Esophagus muscularis mucosa (tissue), 4 donors: ENCODE data around the gene C2orf42.
"Not testable (repeated sequence)": the region's sequence is repeated elsewhere in the genome, so short reads cannot be mapped to it uniquely, and the experiment has no call there.

Source experiments
- EP300 ChIP-seq: sonication (generic); formaldehyde crosslinking; IDR thresholded peaks from one replicate; pipeline ENCODE4 v1.6.1; 2017; ENCODE audit warnings: antibody characterized with exemption
- POLR2A ChIP-seq: fragments of 450-650 bp; IDR thresholded peaks from one replicate; pipeline ENCODE4 v1.6.1; 2017; ENCODE audit warnings: antibody characterized with exemption, moderate library complexity, mild to moderate bottlenecking, low read depth
- POLR2AphosphoS5 ChIP-seq, 2 donors: sonication (generic); formaldehyde crosslinking; IDR thresholded peaks; one replicate each; pipeline ENCODE4 v1.6.1; 2017; ENCODE audit warnings: antibody characterized with exemption in 2 of 2
- TF ChIP-seq, protein P1 (sequence below), 3 experiments: fragments of 200-600 bp in 2 of 3; fragments of 450-650 bp in 1 of 3; sonication (generic) in 2 of 3; IDR thresholded peaks; one replicate each; pipeline ENCODE4 v1.5.1; 2017 to 2019; ENCODE audit warnings: antibody characterized with exemption in 3 of 3, mild to moderate bottlenecking in 2 of 3, moderate library complexity in 1 of 3

DNA sequence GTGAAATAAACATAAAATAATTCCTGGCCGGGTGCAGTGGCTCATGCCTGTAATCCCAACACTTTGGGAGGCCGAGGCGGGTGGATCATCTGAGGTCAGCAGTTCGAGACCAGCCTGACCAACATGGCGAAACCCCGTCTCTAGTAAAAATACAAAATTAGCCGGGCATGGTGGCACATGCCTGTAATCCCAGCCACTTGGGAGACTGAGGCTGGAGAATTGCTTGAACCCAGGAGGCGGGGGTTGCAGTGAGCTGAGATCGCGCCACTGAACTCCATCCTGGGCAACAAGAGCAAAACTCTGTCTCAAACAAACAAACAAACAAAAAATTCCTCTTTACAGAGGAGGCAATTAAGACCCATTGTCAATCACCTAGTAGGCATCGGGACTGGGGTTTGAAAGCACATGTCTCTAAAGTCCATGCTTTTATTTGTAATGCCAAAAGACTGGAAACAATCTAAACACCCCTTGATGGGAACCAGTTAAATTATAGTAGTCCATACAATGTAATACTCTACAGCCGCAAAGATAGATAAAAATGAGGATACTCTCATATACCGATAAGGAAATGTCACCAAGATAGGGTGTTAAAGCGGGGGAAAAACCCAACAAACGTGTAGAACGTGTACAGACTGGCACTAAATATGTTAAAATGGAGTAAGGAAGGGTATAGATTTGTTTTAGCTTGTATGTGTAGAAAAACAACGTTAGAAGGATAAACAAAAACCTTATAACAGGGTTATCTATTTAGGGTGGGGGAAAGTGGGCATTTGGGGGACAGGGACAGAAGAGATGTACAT is 59.3 kb downstream of the C2orf42 start:
- TF ChIP-seq, protein P1, sequence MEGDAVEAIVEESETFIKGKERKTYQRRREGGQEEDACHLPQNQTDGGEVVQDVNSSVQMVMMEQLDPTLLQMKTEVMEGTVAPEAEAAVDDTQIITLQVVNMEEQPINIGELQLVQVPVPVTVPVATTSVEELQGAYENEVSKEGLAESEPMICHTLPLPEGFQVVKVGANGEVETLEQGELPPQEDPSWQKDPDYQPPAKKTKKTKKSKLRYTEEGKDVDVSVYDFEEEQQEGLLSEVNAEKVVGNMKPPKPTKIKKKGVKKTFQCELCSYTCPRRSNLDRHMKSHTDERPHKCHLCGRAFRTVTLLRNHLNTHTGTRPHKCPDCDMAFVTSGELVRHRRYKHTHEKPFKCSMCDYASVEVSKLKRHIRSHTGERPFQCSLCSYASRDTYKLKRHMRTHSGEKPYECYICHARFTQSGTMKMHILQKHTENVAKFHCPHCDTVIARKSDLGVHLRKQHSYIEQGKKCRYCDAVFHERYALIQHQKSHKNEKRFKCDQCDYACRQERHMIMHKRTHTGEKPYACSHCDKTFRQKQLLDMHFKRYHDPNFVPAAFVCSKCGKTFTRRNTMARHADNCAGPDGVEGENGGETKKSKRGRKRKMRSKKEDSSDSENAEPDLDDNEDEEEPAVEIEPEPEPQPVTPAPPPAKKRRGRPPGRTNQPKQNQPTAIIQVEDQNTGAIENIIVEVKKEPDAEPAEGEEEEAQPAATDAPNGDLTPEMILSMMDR (IDR thresholded peaks at IDR 0.05), result not testable (repeated sequence)
- not testable (repeated sequence) for TF ChIP-seq POLR2A; POLR2AphosphoS5 (IDR thresholded peaks at IDR 0.05); EP300
